Thyroid gland (tissue), 4 donors: ENCODE results near the gene TNP2. TPM values are rescaled to one million over a fixed set of nuclear protein-coding genes. Genes with fewer than 3 reads are reported as not detected.
"Not testable (repeated sequence)": the region's sequence is repeated elsewhere in the genome, so short reads cannot be mapped to it uniquely, and the experiment has no call there.

ENCODE experiments used
- DNase-seq, 2 donors: peaks; one replicate each; pipeline ENCODE4 v3.0.0-alpha.2; 2019
- H3K27ac ChIP-seq, 3 donors: fragments of 200-600 bp; sonication (generic); 1 replicate in 2 of 3; 2 replicates in 1 of 3; pipeline ENCODE4 v1.5.1; 2016 to 2019; ENCODE audit warnings: mild to moderate bottlenecking in 1 of 3, moderate library complexity in 1 of 3
- H3K27me3 ChIP-seq: fragments of 200-600 bp; sonication (generic); one replicate; pipeline ENCODE4 v1.5.1; 2019
- H3K36me3 ChIP-seq, 2 donors: fragments of 200-600 bp; sonication (generic); one replicate each; pipeline ENCODE4 v1.5.1; 2016 to 2019
- H3K4me1 ChIP-seq, 2 donors: fragments of 200-600 bp; sonication (generic); one replicate each; pipeline ENCODE4 v1.5.1; 2017 to 2019
- H3K4me3 ChIP-seq, 3 donors: fragments of 200-600 bp; sonication (generic); replicated peaks in 1 of 3; 1 replicate in 2 of 3; 2 replicates in 1 of 3; pipeline ENCODE4 v1.5.1; 2016; ENCODE audit warnings: mild to moderate bottlenecking in 1 of 3
- H3K9me3 ChIP-seq: fragments of 200-600 bp; sonication (generic); one replicate; pipeline ENCODE4 v1.5.1; 2017
- POLR2A ChIP-seq, 2 donors: fragments of 450-650 bp; IDR thresholded peaks; one replicate each; pipeline ENCODE4 v1.6.1; 2017; ENCODE audit warnings: antibody characterized with exemption in 2 of 2, mild to moderate bottlenecking in 2 of 2, moderate library complexity in 1 of 2
- WGBS, 2 donors: methylation state at CpG; one replicate each; pipeline ENCODE4 v1.1.5; 2017; 5-methylcytosine and 5-hydroxymethylcytosine counted together
- intact Hi-C: fragments of 100-400 bp; cut with DNase I; formaldehyde crosslinking; loops from one replicate; pipeline ENCODE4 v1.15.1; 2023
- total RNA-seq, 4 donors: library from RNA; depleted of rRNA; stranded (reverse); fragments of >200 nt; gene quantifications; one replicate each; pipeline ENCODE4 v1.2.3, GENCODE V29; 2016
- TF ChIP-seq, protein P1 (sequence below), 6 experiments: fragments of 200-600 bp in 3 of 6; fragments of 450-650 bp in 3 of 6; sonication (generic) in 3 of 6; IDR thresholded peaks; one replicate each; pipeline ENCODE4 v1.5.1; 2016 to 2019; ENCODE audit warnings: antibody characterized with exemption in 6 of 6, mild to moderate bottlenecking in 2 of 6, inconsistent platforms in 1 of 6, moderate library complexity in 1 of 6

The TNP2 gene
- total RNA-seq, 4 donors from 2014 or later = not detected

DNA sequence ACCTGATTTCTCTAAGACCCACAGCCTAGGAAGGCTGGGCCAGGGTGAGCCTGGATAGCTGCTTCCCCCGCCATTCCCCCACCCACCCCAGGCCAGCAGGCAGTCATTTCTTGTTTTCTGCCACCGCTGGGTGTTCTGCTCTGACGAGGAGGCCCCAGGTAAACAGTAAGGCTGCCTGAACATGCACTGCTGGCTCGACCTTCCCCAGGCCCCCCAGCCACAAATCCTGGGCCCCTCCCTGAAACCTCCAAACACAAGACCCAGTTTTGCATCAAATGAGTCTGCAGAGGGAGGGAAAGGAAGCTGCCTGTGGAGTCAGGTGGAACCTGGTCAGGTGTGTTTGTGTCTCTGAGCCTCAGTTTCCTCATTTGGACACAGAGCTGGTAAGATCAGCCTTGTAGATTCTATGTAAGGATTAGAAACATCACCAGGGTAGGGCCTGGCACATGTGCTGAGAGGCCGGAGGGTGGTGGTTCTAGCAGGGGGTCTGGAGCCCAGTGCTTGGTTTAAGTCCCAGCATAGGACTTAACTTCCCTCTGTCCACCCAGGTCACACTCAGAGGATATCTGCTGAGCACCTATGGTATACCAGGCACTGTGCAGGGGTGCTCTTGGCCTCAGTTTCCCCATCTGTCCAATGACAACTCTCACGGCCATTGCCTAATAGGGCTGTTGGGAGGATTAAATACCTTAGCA lies 30.9 kb upstream of the TNP2 start:
- TF ChIP-seq, protein P1, sequence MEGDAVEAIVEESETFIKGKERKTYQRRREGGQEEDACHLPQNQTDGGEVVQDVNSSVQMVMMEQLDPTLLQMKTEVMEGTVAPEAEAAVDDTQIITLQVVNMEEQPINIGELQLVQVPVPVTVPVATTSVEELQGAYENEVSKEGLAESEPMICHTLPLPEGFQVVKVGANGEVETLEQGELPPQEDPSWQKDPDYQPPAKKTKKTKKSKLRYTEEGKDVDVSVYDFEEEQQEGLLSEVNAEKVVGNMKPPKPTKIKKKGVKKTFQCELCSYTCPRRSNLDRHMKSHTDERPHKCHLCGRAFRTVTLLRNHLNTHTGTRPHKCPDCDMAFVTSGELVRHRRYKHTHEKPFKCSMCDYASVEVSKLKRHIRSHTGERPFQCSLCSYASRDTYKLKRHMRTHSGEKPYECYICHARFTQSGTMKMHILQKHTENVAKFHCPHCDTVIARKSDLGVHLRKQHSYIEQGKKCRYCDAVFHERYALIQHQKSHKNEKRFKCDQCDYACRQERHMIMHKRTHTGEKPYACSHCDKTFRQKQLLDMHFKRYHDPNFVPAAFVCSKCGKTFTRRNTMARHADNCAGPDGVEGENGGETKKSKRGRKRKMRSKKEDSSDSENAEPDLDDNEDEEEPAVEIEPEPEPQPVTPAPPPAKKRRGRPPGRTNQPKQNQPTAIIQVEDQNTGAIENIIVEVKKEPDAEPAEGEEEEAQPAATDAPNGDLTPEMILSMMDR (IDR thresholded peaks at IDR 0.05) = no peak
- no peak for DNase-seq
- intact Hi-C loops = no loop called here
- no peaks in the 10 kb centered on the region for H3K9me3 ChIP-seq
- 74 to 86% methylated on average over 5 to 6 of the region's 6 CpGs for WGBS, 2 donors
- peaks cover 22 to 36% of the 10 kb centered on the region in 2 donors for H3K4me1 ChIP-seq
- H3K27ac ChIP-seq = no peak overlapping the region
- H3K36me3 ChIP-seq = no peaks in the 10 kb centered on the region
- H3K27me3 ChIP-seq = no peaks in the 10 kb centered on the region
- no peak overlapping the region for H3K4me3 ChIP-seq

DNA sequence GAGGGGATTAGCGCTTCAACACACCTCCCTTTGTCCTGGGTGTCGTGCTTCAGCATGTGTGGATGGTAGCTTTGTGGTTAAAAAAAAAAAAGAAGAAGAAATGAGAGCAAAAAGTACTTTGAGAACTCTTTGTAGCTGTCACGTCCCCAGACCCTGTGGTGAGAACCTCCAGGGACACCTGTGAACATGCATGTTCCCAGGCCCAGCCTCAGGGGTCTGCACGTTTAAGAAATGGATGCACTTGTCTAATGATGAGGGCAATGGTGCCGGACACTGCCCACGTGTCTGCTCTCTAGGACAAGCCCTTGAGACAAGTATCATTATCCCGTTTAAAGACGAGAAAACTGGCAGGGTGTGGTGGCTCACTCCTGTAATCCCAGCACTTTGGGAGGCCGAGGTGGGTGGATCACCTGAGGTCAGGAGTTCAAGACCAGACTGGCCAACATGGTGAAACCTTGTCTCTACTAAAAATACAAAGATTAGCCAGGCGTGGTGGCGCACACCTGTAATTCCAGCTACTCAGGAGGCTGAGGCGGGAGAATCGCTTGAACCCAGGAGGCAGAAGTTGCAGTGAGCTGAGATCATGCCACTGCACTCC lies 29.9 kb upstream of the TNP2 start:
- H3K4me3 ChIP-seq, H3K36me3 ChIP-seq, intact Hi-C loops, H3K9me3 ChIP-seq, DNase-seq, H3K27ac ChIP-seq, H3K27me3 ChIP-seq: not testable (repeated sequence)
- peaks cover 21 to 32% of the 10 kb centered on the region in 2 donors for H3K4me1 ChIP-seq
- WGBS, 2 donors = 76 to 78% methylated on average over 13 of the region's 13 CpGs

DNA sequence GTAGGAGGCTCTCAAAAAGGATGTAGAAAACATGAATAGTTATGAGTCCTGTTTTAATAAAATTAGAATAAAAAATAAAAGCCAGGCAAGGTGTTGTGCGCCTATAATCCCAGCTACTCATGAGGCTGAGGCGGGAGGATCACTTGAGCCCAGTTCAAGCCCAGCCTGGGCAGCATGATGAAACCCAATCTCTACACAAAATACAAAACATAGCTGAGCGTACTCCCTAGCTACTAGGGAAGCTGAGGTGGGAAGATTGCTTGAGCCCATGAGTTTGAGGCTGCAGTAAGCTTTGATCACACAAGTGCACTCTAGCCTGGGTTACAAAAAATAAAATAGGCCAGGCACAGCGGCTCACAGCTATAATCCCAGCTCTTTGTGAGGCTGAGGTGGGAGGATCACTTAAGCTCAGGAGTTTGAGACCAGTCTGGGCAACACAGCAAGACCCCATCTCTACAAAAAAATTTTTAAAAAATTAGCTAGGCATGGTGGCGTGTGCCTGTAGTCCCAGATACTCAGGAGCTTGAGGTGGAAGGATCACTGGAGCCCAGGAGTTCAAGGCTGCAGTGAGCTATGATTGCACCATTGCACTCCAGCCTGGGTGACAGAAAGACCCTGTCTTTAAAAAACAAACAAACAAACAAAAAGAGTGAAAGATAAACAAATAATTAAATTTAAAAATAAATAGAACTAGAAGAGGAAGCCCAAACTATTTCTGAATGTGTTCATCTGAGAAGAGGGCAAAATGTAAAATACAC lies 29.2 kb upstream of the TNP2 start:
- Histone ChIP-seq H3K27me3 (no peaks in the 10 kb centered on the region), H3K27ac (peak overlapping the region in 2 of 3 donors; percentile 55 to 64), H3K36me3 (no peaks in the 10 kb centered on the region), H3K9me3 (no peaks in the 10 kb centered on the region), H3K4me1 (peaks cover 14 to 27% of the 10 kb centered on the region in 2 donors), H3K4me3 (no peak overlapping the region)
- no peak for DNase-seq
- WGBS, 2 donors = 78 to 93% methylated on average over 5 of the region's 5 CpGs
- TF ChIP-seq, protein P1 (IDR thresholded peaks at IDR 0.05) = no peak
- no peak for TF ChIP-seq POLR2A (IDR thresholded peaks at IDR 0.05)
- intact Hi-C loops = no loop called here

DNA sequence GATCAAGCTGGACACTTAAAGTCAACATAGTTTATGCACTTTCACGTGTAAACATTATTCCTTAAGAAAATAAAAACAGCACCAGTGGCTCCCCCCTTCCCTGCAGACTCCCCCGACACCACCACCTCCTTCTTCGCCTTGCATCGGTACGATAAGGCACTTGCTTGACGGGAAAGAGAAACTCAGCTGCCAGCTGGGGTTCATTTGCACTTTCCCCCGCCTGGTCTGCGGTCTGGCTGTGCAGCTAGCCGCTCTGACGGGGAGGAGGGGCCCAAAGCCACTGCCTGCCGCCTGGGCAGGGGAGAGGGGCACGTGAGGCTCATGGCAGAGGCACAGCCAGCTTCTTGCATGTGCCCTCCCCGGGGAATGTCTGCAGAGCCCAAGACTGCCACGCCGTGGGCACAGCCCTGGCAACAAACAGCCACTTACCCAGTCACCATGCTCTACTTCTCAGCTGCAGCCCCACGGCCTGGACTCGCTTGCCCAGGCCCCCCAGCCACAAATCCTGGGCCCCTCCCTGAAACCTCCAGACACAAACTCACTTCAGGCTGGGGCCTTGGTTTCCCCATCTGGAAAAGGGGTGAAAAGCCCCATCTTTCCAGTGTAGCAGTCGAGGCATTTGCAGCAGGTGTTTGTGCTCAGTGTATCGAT lies 28.5 kb upstream of the TNP2 start:
- Histone ChIP-seq H3K9me3 (no peaks in the 10 kb centered on the region), H3K27ac (peak overlapping the region; percentile 9 to 64 (median 55)), H3K4me1 (peaks cover 7 to 20% of the 10 kb centered on the region in 2 donors), H3K27me3 (no peaks in the 10 kb centered on the region), H3K36me3 (no peaks in the 10 kb centered on the region), H3K4me3 (no peak overlapping the region)
- intact Hi-C loops = no loop called here
- peak in 1 of 2 donors; percentile 22 for TF ChIP-seq POLR2A (IDR thresholded peaks at IDR 0.05)
- TF ChIP-seq, protein P1 (IDR thresholded peaks at IDR 0.05) = peak in 3 of 6 experiments; percentile 28 to 34 (median 29)
- 13 to 19% methylated on average over 10 to 19 of the region's 19 CpGs for WGBS, 2 donors
- DNase-seq = peak; percentile 92 to 95

DNA sequence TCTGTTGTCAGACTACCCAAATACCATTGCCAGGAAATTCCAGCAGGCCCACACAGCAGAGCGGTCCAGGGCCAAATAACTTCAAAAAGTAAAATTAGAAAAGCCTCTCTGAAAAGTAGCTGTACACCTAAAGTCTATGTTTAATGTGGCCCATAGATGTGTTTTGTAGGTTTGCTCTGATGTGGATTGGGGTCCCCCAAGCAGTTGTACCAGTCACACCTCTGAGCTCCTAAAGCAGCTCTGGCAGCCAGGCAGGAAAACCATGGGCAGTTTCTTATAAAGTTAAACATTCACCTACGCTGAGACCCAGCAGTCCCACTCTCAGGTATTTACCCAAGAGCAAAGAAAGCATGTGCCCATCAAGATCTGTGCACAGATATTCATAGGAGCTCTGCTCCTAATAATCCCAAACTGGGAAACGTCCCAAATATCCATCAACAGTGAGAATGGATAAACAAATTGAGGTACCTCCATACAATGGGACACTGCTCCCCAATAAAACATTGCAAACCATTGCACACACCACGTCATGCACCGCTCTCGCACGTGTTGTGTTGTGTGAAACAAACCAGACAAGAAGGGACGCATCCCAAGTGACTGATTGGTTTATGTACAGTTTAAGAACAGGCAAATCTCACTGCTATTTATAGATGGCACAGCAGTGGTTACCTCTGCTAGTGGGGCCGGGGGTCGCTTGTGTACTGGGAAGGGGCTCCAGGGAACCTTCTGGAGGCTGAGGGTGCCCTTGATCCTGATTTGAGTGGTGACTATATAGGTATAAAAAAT lies 27.8 kb upstream of the TNP2 start:
- TF ChIP-seq POLR2A (IDR thresholded peaks at IDR 0.05) = no peak
- TF ChIP-seq, protein P1 (IDR thresholded peaks at IDR 0.05) = no peak
- DNase-seq = no peak
- Histone ChIP-seq H3K4me3 (no peak overlapping the region), H3K4me1 (peaks cover 3 to 14% of the 10 kb centered on the region in 2 donors), H3K36me3 (no peaks in the 10 kb centered on the region), H3K27me3 (no peaks in the 10 kb centered on the region), H3K9me3 (no peaks in the 10 kb centered on the region), H3K27ac (peak overlapping the region; percentile 9 to 64 (median 55))
- intact Hi-C loops = no loop called here
- 79 to 82% methylated on average over 9 of the region's 10 CpGs for WGBS, 2 donors
